ENCODE measurements around the gene FGFR3.
"Not testable (repeated sequence)": the region's sequence is repeated elsewhere in the genome, so short reads cannot be mapped to it uniquely, and the experiment has no call there.

The FGFR3 gene

GRCh38 chr4:1821679-1822567, 28.8 kb downstream of the FGFR3 start:
- DNase-seq = no peak

- no peak for DNase-seq
These were observed 29.8 kb downstream of the FGFR3 start for GRCh38 chr4:1822568-1823544.

- DNase-seq = no peak
These were observed 30.4 kb downstream of the FGFR3 start for GRCh38 chr4:1823545-1823932.

- DNase-seq = no peak
These were observed 31.7 kb downstream of the FGFR3 start for GRCh38 chr4:1824746-1825145.

GRCh38 chr4:1825326-1825725, 32.2 kb downstream of the FGFR3 start:
- no peak for DNase-seq

DNA sequence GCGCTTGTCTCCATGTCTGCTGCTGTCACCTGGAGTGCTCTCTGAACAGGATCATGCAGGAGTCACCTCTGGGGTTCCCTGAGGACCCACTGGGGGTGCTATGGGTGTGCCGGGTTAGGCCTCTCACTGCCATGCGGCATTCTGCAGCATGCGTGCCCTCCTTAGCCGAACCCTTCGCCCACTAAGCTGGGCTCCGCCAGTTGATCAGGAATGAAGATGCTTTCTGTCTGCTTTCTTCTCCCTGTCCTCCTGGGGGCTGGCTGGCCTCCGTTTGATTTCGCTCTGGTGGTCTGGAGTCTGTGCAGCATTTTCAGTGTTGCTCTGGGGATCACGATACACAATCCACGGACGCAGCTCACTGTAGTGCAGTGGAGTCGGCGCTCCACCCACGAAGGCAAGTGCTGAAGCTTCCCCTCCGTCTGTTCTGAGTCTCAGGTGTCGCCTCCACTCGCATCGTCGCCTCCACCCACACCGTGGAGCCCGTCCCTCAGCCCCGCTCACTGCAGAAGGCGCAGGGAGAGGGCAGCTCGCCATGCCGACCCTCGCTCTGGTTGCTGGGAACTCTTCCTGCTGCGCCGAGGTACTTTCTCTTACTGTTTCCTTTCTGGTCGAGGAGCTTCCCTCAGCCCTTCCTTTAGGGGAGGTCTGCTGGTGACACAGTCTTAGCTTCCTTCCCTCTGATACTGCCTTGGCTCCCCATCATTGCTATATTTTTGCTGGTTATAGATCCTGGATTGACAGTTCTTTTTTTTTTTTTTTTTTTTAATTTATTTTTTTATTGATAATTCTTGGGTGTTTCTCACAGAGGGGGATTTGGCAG, 33.6 kb downstream of the FGFR3 start:
- DNase-seq = no peak

- no peak for DNase-seq
These were observed 37.1 kb downstream of the FGFR3 start for GRCh38 chr4:1830234-1830633.

- no peak for DNase-seq
These were observed 37.6 kb downstream of the FGFR3 start for GRCh38 chr4:1830642-1831228.

- no peak for DNase-seq
These were observed 38.2 kb downstream of the FGFR3 start for GRCh38 chr4:1831331-1831730.

DNA sequence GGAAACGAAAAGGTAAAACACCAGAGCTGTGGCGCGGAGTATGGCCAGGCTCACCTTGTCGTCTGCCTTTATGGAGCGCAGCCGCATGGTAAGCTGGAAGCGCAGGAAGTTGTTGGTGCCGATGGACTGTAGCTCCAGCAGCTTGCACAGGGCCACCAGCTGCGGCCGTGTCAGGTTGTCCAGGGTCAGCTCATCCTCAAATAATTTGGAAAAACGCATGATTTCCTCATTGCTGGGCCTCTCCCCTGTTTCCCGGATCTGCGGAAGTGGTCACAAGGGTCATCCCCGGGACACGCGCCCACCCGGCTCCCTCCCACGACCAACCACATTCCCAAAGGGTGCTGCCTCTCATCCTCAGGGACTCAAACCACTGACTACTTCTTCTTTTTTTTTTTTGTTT, 39.6 kb downstream of the FGFR3 start:
- DNase-seq = no peak

- DNase-seq = no peak
These were observed 40.4 kb downstream of the FGFR3 start for GRCh38 chr4:1833307-1834046.

GRCh38 chr4:1834047-1834775, 41.1 kb downstream of the FGFR3 start:
- no peak for DNase-seq

- not testable (repeated sequence) for DNase-seq
These were observed 42.7 kb downstream of the FGFR3 start for GRCh38 chr4:1835836-1836235.

- no peak for DNase-seq
These were observed 43.6 kb downstream of the FGFR3 start for GRCh38 chr4:1836650-1837049.

GRCh38 chr4:1837069-1837468, 44.0 kb downstream of the FGFR3 start:
- no peak for DNase-seq

DNA sequence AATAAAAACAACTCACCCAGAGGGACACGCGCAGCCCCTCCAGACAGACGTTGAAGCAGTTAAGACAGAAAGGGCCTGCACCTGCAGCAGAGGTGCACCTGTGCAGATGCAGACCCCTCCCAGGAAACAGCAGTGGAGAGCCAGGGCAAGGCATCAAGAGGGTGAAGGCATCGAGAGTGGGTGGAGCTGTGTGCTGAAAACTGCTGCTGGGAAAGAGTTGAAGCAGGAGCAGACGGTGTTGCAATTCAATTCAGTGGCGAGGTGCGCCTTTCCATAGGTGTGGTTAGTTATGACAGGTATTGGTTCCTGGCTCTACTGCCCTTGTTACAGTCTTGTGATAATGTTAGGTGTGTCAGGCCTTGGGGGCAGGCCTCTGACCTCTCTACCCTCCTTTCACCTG, 46.2 kb downstream of the FGFR3 start:
- no peak for DNase-seq

DNA sequence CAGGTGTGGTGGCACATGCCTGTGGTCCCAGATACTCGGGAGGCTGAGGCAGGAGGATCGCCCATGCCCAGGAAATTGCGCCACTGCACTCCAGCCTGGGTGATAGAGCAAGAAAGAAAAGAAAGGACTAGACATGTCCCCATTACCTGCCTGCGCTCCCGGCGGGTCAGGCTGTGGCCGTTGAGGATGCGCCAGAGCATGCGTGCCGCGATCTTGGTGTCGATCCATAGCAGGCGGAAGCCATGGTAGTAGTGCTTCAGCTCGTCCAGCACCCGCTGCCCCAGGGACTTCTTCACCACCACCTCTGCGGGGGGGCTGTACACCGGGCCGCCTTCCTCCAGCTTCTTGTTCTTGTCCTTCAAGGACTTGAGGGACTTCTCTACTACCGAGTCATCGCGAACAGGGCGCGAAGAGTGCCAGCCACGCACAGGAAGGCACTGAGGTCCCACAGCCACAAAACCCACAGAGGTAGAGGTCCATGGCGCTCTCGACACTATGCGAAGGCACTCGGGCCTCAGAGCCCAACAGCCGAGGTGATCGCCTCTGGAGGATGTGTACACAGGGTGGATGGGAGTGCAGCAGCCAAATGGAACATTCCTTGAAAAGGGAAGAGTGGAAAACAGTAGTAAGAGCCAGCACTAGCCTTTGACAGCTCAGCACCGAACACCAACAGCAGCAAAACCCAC, 48.3 kb downstream of the FGFR3 start:
- no peak for DNase-seq

DNA sequence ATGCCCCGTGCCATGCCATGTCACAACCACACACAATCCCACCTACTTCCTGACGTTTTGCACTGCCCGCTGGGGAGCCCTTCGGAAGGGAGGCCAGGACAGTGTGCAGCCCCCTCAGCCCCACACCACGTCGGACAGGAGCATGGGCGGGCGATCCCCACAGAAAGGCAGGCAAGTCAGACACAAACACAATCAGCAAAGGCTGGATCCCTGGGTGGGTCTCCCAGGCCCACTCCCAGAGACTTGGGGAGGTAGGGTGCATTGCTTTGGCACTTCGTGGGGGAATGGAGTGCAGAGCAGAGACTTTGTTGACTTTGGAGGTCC, 48.8 kb downstream of the FGFR3 start:
- no peak for DNase-seq

- no peak for DNase-seq
These were observed 49.3 kb downstream of the FGFR3 start for GRCh38 chr4:1842339-1842895.

DNA sequence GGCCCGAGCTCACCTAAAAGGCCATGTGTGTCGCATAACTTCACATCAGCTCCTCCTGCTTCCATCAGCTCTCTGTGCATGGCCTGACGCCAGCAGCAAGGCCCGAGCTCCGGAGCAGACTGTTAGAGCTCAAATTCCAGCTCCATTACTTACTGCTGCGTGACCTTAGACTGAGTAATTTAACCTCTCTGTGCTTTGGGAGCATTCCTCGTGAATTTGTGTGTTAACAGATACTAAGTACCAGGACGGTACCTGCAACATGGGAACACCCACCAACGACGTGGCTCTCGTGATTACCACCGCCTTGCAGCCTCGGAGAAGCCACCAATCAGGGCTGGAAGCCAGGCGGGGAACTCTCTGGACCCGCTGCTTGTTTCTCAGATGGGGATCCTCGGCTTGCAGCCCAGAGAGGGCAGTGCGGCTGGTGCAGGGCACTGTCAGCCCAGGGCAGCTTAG, 49.9 kb downstream of the FGFR3 start:
- DNase-seq = no peak

Data from NCI-H1105 treated with DMSO at 0.1 percent for 48 hours (cell line).